Measurements from ENCODE around the gene HOXA1.

The HOXA1 gene

GRCh38 chr7:27105301-27106031 lies 9.7 kb upstream of the HOXA1 start:
- no peak for DNase-seq (ENCODE audit: low read depth in 2 of 2)

- DNase-seq (ENCODE audit: low read depth in 2 of 2): no peak
Measured at GRCh38 chr7:27104341-27105058, 8.7 kb upstream of the HOXA1 start.

GRCh38 chr7:27103489-27104226 lies 7.9 kb upstream of the HOXA1 start:
- no peak for DNase-seq (ENCODE audit: low read depth in 2 of 2)

DNA sequence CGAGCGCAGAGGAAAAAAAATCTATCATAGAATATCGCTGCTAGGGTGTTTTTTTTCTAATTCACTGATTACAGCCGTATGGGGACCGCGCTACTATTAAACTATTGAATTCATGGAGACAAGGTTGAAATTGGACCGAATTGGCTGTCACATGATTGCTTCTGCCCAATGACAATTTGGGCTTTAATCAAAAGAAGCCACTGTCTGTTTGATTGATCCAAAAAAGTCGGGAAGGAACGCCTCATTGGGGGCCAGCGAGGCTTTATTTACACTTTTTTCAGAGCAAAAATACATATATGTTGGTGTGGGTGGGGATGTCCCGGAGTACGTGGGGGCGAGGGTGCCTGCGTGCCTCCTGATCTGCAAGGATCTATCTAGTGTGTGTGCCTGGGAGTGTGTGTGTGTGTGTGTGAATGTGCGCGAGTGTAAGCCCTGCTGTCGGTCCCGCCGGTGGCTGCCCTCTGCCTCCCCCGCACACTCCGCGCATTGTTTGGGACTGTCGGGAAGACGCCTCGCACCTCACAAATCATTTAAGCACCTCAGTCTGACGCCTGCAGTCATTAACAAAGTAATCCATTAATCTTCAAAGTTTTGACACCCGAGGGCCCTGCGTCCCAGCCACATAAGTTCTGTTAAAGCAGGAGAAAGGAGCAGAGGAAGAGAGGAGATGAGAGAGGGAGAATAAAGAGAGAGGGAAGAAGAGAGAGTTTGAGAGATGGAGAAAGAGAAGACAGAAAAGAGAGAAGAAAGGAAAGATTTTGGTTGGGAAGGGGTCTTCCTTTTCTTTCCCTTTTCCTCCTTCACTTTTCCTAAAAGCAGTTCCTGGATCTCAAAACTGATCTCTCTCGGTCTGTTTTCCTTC lies 7.0 kb upstream of the HOXA1 start, which contains the start of gene HOXA2:
Gene HOXA2 (minus strand): TSS at position 103 of the 862 bp plus-strand sequence. CDS start 183 bp downstream, outside the sequence.
- DNase-seq (ENCODE audit: low read depth in 2 of 2): no peak

- no peak for DNase-seq (ENCODE audit: low read depth in 2 of 2)
Measured at GRCh38 chr7:27101957-27102580, 6.3 kb upstream of the HOXA1 start.

- no peak for DNase-seq (ENCODE audit: low read depth in 2 of 2)
Measured at GRCh38 chr7:27101171-27101956, 5.6 kb upstream of the HOXA1 start.

DNA sequence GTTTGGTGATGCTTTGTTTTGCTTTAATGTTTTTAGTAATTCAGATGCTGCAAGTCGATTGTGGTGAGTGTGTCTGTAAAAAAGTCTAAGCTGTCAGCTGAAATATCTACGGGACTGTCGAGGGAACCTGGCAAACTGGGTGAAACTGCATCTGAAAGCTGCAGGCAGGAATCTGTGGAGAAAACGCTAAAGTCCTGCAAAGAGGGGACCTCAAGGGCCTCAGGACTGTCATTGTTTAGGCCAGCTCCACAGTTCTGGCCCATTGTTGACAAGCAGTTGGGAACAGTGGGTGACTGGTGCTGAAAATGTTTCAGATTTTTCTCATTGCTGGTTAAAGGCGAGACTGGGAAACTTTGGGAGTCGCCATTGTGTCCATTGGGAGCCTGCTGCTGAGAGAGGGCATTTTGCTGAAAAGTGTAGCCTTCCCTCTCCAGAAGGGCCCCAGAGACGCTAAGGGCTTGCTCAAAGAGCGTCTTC lies 4.9 kb upstream of the HOXA1 start:
- DNase-seq (ENCODE audit: low read depth in 2 of 2): no peak

DNA sequence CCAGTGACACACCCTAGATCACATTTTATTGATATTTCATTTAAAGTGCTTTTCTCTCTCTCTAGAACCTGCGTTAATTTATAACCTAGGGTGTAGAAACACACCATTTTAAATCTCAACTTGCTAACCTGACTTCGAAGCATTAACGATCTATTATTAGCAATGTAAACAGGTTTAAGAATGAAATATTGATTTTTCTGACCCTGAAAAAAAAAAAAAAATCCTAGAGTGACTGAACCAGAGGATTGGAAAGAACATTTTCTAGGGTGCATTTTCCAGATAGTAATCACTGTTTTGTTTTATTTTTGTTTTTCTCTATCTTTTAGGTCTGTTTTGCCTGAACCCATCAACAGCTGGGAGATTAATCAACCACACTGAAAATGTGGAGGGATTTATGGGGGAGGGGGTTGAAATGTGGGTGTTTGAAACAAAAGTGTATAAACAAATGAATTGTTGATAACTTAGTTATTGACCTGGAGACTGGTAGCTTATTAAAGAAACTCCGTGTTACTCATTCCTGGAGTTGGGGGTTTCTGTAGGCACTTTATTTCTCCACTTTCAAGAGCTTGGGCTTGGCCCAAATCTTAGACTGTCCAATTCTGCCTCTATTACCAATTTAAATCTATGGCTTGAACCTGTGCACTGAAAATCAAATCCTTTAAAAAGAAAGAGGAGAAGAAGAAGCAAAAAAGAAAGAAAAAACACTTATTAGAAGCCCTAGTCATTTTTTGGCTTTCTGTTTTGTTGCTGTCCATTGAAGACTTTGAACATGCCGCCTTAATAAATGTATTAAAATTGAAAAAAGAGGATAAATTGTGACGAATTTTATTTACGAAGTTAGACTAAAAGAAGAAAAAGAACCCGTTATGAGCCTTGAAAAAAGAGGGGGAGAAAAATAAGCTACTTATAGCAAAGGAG lies 3.9 kb upstream of the HOXA1 start:
- no peak for DNase-seq (ENCODE audit: low read depth in 2 of 2)

- DNase-seq (ENCODE audit: low read depth in 2 of 2): no peak
Measured at GRCh38 chr7:27098578-27099451, 3.0 kb upstream of the HOXA1 start.

DNA sequence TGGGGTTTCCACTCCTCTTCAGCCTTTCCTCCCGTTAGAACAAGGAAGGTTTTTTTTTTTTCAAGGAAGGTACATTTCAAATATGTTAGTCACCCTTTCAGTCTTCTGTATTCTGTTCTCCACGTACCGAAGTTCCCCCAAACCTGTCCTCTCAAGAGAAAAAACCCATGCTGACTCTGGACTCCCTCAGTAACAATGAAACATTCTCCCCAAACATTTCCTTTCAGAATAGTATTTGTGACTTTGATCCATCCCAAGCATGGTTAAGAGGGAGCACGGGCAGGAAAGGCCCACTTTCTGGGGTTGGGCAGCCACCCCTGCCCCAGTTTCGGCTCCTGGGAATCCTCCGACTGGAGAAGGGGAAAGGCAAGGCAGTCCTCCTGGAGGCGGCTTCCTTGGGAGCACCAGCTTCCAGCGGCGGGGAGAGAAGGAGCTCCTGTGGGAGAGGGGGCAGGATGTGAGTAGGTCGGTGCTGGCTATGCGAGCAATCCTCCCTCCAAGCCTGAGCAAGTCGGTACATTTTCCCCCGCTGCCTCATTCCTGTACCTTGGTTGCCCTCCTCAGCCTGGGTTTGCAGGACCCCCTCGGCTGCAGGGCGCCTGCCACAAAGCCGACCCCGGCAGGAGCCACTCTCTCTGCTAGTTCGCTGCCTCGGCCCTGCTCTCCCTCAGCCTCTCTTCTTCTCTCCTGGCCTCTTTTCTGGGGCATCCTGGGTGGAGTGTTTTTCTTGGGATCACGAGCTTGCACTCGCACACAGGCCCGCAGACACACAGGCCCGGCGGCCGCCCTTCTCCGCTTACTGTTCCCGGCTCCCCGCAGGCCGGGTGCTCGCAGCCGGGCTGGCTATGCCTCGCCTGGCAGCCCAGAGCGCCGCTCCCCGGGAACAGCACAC lies 2.1 kb upstream of the HOXA1 start:
- no peak for DNase-seq (ENCODE audit: low read depth in 2 of 2)

DNA sequence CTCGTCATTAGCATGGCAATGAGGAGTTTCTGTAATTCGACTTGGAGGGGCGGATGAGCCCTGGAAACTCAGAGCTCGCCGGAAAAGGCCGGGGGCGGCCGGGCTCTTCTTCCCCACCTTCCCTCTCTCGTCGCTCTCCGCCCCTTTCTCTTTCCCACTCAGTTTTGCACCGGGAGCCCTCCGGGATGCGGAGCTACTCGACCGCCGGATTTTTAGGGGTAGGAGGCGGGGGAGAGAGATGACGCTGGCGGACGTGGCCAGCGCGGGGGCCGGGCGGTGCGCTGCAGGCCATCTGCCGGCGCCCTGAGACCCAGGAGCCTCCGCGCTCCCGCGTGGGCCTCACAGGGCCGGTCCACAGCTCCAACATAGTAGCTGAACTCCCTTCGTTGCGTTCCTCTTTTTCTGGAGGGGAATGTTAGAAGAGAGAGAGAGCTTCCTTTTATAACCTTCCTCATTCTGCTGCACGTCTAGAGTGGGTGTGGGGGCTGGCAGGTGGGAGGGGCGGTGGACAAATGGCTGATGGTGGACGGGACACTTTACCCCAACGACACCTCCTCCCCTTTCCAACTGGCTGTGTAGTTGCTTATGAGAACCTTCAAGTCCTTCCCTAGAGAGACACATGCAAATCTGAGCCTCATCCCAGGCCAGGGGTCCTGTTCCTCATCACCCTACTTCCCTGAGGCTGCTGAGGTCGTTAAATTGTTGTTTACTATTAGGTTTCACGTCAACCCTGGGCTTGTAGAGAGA lies 1.1 kb upstream of the HOXA1 start:
- DNase-seq (ENCODE audit: low read depth in 2 of 2): no peak

GRCh38 chr7:27095050-27095896 lies 527 bp downstream of the HOXA1 start:
- no peak for DNase-seq (ENCODE audit: low read depth in 2 of 2)

- no peak for DNase-seq (ENCODE audit: low read depth in 2 of 2)
Measured at GRCh38 chr7:27094304-27095049, 1.3 kb downstream of the HOXA1 start.

- DNase-seq (ENCODE audit: low read depth in 2 of 2): no peak
Measured at GRCh38 chr7:27093184-27093895, 2.5 kb downstream of the HOXA1 start.
